C4-2B (cell line): ENCODE measurements around the gene CCDC88C.

Source experiments
- CTCF ChIP-seq: fragments of 450-650 bp; conservative IDR thresholded peaks from 2 replicates; pipeline ENCODE4 v1.5.1; 2017; ENCODE audit warnings: mild to moderate bottlenecking
- ZFX ChIP-seq: fragments of 450-650 bp; IDR thresholded peaks from 2 replicates; pipeline ENCODE4 v1.6.1; 2017

- TF ChIP-seq CTCF (no peak), ZFX (no peak)
Observed at GRCh38 chr14:91336093-91336450, 81.5 kb downstream of the CCDC88C start.
